Peyer's patch (tissue), 4 donors: ENCODE results near the gene TLX2.

Source experiments
- POLR2A ChIP-seq, 2 donors: fragments of 450-650 bp; IDR thresholded peaks; one replicate each; pipeline ENCODE4 v1.5.1; 2017; ENCODE audit warnings: antibody characterized with exemption in 2 of 2, mild to moderate bottlenecking in 2 of 2, moderate library complexity in 2 of 2
- TF ChIP-seq, protein P1 (sequence below), 6 experiments: fragments of 450-650 bp in 4 of 6; fragments of 200-600 bp in 2 of 6; sonication (generic) in 1 of 6; IDR thresholded peaks; one replicate each; pipeline ENCODE4 v1.5.1; 2017 to 2019; ENCODE audit warnings: antibody characterized with exemption in 6 of 6, mild to moderate bottlenecking in 3 of 6, moderate library complexity in 1 of 6

DNA sequence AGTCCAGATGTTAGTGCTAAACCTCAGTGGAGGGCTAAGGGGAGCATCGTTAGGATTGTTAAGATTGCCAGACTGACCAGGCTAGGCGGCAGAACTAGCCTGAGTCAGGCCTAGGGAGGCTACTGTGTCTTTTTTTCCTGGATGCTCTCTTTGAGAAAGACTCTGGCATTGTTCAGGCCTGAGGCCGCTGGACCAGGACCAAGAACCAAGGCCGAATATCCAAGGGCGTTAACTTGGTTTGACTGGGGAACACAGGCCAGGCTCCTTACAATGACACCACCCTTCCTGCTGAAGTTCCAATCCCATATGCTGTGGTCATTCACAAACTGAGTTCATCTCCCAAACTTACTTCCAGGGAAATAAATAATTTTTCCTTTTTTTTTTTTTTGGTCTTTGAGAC is 26.0 kb downstream of the TLX2 start:
- TF ChIP-seq, protein P1, sequence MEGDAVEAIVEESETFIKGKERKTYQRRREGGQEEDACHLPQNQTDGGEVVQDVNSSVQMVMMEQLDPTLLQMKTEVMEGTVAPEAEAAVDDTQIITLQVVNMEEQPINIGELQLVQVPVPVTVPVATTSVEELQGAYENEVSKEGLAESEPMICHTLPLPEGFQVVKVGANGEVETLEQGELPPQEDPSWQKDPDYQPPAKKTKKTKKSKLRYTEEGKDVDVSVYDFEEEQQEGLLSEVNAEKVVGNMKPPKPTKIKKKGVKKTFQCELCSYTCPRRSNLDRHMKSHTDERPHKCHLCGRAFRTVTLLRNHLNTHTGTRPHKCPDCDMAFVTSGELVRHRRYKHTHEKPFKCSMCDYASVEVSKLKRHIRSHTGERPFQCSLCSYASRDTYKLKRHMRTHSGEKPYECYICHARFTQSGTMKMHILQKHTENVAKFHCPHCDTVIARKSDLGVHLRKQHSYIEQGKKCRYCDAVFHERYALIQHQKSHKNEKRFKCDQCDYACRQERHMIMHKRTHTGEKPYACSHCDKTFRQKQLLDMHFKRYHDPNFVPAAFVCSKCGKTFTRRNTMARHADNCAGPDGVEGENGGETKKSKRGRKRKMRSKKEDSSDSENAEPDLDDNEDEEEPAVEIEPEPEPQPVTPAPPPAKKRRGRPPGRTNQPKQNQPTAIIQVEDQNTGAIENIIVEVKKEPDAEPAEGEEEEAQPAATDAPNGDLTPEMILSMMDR (IDR thresholded peaks at IDR 0.05): no peak
- TF ChIP-seq POLR2A (IDR thresholded peaks at IDR 0.05): no peak
